ENCODE measurements around the gene PEX6. TPM values are rescaled to one million over a fixed set of nuclear protein-coding genes. Genes with fewer than 3 reads are reported as not detected.

PEX6 gene
- total and polyA plus RNA-seq, 2 of the 13 experiments (the other 11 are each of a cell fraction or from before 2014, with no cell fraction given) = 5.1 to 6.7 TPM

- in situ Hi-C loops (cut with HindIII; ENCODE audit: extremely low pct_ligation_motif_present, low pct_unique_long_range_greater_than_20kb) = no loop called here
- 0% methylated on average over 12 of the region's 28 CpGs for WGBS (ENCODE audit: low lambda C conversion rate)
- TF ChIP-seq STAG1 (CRISPR knock-in tag; IDR thresholded peaks at IDR 0.05) = 0 out of 2 replicates have a peak, but pooled peaks have one; percentile 6
- no peak for TF ChIP-seq ARID2 (CRISPR knock-in tag; IDR thresholded peaks at IDR 0.05; ENCODE audit: borderline replicate concordance)
- TF ChIP-seq AGO2 (optimal IDR thresholded peaks at IDR 0.05; ENCODE audit: low read depth, low read length) = peak; percentile 96
- no peak for TF ChIP-seq MED13 (CRISPR knock-in tag; IDR thresholded peaks at IDR 0.05)
- TF ChIP-seq ZBTB3 (CRISPR knock-in tag; IDR thresholded peaks at IDR 0.05; ENCODE audit: borderline replicate concordance, low read depth) = no peak
- TF ChIP-seq ZNF703 (CRISPR knock-in tag; IDR thresholded peaks at IDR 0.05; ENCODE audit: borderline replicate concordance) = no peak; the same call in 1 of the 2 replicates
- TF ChIP-seq ZBTB43 (CRISPR knock-in tag; conservative IDR thresholded peaks at IDR 0.05) = 0 out of 2 replicates have a peak, but pooled peaks have one; percentile 26
- TF ChIP-seq YY1 (IDR thresholded peaks at IDR 0.05; ENCODE audit: insufficient read depth, insufficient replicate concordance, low read depth, low read length) = no peak
- no peak for TF ChIP-seq GATA4 (IDR thresholded peaks at IDR 0.05; ENCODE audit: borderline replicate concordance, low read depth)
- TF ChIP-seq POLR2AphosphoS5 (IDR thresholded peaks at IDR 0.05; ENCODE audit: low read depth, low read length) = no peak
- TF ChIP-seq, protein P1, sequence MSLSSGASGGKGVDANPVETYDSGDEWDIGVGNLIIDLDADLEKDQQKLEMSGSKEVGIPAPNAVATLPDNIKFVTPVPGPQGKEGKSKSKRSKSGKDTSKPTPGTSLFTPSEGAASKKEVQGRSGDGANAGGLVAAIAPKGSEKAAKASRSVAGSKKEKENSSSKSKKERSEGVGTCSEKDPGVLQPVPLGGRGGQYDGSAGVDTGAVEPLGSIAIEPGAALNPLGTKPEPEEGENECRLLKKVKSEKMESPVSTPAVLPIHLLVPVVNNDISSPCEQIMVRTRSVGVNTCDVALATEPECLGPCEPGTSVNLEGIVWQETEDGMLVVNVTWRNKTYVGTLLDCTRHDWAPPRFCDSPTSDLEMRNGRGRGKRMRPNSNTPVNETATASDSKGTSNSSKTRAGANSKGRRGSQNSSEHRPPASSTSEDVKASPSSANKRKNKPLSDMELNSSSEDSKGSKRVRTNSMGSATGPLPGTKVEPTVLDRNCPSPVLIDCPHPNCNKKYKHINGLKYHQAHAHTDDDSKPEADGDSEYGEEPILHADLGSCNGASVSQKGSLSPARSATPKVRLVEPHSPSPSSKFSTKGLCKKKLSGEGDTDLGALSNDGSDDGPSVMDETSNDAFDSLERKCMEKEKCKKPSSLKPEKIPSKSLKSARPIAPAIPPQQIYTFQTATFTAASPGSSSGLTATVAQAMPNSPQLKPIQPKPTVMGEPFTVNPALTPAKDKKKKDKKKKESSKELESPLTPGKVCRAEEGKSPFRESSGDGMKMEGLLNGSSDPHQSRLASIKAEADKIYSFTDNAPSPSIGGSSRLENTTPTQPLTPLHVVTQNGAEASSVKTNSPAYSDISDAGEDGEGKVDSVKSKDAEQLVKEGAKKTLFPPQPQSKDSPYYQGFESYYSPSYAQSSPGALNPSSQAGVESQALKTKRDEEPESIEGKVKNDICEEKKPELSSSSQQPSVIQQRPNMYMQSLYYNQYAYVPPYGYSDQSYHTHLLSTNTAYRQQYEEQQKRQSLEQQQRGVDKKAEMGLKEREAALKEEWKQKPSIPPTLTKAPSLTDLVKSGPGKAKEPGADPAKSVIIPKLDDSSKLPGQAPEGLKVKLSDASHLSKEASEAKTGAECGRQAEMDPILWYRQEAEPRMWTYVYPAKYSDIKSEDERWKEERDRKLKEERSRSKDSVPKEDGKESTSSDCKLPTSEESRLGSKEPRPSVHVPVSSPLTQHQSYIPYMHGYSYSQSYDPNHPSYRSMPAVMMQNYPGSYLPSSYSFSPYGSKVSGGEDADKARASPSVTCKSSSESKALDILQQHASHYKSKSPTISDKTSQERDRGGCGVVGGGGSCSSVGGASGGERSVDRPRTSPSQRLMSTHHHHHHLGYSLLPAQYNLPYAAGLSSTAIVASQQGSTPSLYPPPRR (CRISPR knock-in tag; IDR thresholded peaks at IDR 0.05; ENCODE audit: borderline replicate concordance) = peak; percentile 25; the same call in 1 of the 2 replicates
- TF ChIP-seq MBNL3 (CRISPR knock-in tag; conservative IDR thresholded peaks at IDR 0.05) = no peak
- TF ChIP-seq ZNF546 (CRISPR knock-in tag; conservative IDR thresholded peaks at IDR 0.05) = peak; percentile 90; the same call in 1 of the 2 replicates
- TF ChIP-seq, protein P2, sequence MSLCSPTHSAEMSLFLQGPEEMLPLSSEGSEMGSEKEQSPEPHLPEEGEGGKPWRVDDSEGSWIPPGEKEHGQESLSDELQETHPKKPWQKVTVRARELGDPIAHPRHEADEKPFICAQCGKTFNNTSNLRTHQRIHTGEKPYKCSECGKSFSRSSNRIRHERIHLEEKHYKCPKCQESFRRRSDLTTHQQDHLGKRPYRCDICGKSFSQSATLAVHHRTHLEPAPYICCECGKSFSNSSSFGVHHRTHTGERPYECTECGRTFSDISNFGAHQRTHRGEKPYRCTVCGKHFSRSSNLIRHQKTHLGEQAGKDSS (CRISPR knock-in tag; IDR thresholded peaks at IDR 0.05; ENCODE audit: borderline replicate concordance, low read depth) = 0 out of 2 replicates have a peak, but pooled peaks have one; percentile 73
Measured at GRCh38 chr6:42978487-42978838, 518 bp downstream of the PEX6 start.

More at GRCh38 chr6:42978487-42978838, 518 bp downstream of the PEX6 start:
- peak overlapping the region; percentile 87 for H3K9ac ChIP-seq (ENCODE audit: insufficient read depth, low read depth, low read length)
- H3K9me3 ChIP-seq (ENCODE audit: low read length) = no peaks in the 10 kb centered on the region
- H3K27ac ChIP-seq (ENCODE audit: extremely low read length, insufficient read depth, low read length) = peak overlapping the region; percentile 73
- FAIRE-seq (no peak), DNase-seq (ENCODE audit: low spot score) (no peak), ATAC-seq (peak; percentile 76)
- CTCF ChIA-PET (ENCODE audit: low intra/inter-chr PET ratio, low total read pairs) = no interaction called here
- peaks cover 40% of the 10 kb centered on the region for H3K4me1 ChIP-seq (ENCODE audit: insufficient read depth, low read length)
- intact Hi-C loops (cut with micrococcal nuclease; ENCODE audit: unreplicated experiment) = loop anchor here (2.0 kb wide), 1 partner anchor 78 kb away; no protein-coding TSS in a partner anchor
- peak overlapping the region; percentile 79 to 96 (median 95) for H3K4me3 ChIP-seq (replicated peaks in 1 of 3; ENCODE audit: insufficient read depth in 1 of 3, low read depth in 2 of 3, low read length in 3 of 3)
- no peaks in the 10 kb centered on the region for H3K36me3 ChIP-seq (replicated peaks in 1 of 2; ENCODE audit: control insufficient read depth in 1 of 2, insufficient read depth in 2 of 2, low read length in 2 of 2)
- POLR2A ChIA-PET = interaction anchor here (0.7 to 3.8 kb wide), 28 partner anchors 9 to 204 kb away, joined by 3 to 52 read pairs (median 9); partner anchors contain the start of genes BICRAL, CNPY3, CUL7 and CUL9
- H3K79me2 ChIP-seq (ENCODE audit: insufficient read depth, low read length) = peaks cover 10% of the 10 kb centered on the region
- peak overlapping the region; percentile 97 for H3K4me2 ChIP-seq (ENCODE audit: low read depth, low read length)
- BruUV-seq (replicated peaks) = no TSS peak
- no peaks in the 10 kb centered on the region; a peak in 1 of 5 replicates for H3K27me3 ChIP-seq (ENCODE audit: control insufficient read depth in 1 of 2, insufficient read depth in 2 of 2, low read length in 2 of 2)
- no peaks in the 10 kb centered on the region for H4K20me1 ChIP-seq (ENCODE audit: insufficient read depth, low read length)
- no peak overlapping the region for H2AFZ ChIP-seq (ENCODE audit: low read length)

Measured in HepG2 (cell line).